Sciatic nerve (tissue), 2 donors: ENCODE data around the gene SLC39A13. TPM values are rescaled to one million over a fixed set of nuclear protein-coding genes. Genes with fewer than 3 reads are reported as not detected.

Experiments used
- ATAC-seq: fragments of 200-7000 bp; cut with Tn5 transposase; one replicate; pipeline ENCODE4 v1.9.1; 2020; ENCODE audit warnings: mild to moderate bottlenecking, moderate library complexity
- DNase-seq: peaks from one replicate; pipeline ENCODE4 v3.0.0-alpha.2; 2020; ENCODE audit warnings: low spot score
- intact Hi-C: fragments of 100-400 bp; cut with DNase I; formaldehyde crosslinking; loops from one replicate; pipeline ENCODE4 v1.14.2; 2022
- total RNA-seq: library from RNA; stranded (reverse); fragmentation: NEBNext Ultra II Directional; extraction: Animal tissue kit (Norgen Biotek cat#: 25700); gene quantifications from one replicate; pipeline ENCODE4 v1.2.1, GENCODE V29; 2021
- donor health status: DM: no; HTN: no; CAD: no.
- donor health status: DM: no; HTN: no; CAD: no.

The SLC39A13 gene
- total RNA-seq, 1 donor from 2014 or later = 55.5 TPM

DNA sequence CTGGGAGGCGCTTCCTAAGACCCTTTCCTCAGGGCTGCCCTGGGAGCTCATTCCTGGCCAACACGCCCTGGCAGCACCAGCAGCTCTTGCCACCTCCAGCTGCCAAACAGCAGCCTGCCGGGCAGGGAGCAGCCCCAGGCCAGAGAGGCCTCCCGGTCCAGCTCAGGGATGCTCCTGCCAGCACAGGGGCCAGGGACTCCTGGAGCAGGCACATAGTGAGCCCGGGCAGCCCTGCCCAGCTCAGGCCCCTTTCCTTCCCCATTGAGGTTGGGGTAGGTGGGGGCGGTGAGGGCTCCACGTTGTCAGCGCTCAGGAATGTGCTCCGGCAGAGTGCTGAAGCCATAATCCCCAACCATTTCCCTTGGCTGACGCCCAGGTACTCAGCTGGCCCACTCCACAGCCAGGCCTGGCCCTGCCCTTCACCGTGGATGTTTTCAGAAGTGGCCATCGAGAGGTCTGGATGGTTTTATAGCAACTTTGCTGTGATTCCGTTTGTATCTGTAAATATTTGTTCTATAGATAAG lies 7.6 kb downstream of the SLC39A13 start:
- DNase-seq (peak; percentile 87), ATAC-seq (peak; percentile 90)
- intact Hi-C loops = no loop called here

DNA sequence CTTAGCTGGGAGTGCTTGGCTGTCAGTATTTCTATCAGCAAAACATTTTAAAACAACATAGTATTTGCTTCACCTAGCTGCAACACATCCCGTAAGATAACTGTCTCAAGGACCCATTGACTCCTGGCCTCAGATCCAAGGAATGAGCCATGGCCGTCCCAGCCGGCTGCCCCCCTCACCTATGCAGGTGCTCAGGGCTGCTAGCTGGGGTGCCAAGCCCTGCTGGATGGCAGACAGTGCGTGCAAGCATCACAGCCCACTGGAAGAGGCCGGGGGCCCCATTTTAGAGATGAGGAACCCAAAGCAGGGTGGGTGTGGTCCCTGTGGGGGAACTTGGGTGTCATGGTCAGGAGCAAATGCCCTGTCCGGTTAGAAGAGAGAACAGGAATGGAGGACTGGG lies 9.3 kb downstream of the SLC39A13 start:
- intact Hi-C loops = no loop called here
- no peak for ATAC-seq
- no peak for DNase-seq

DNA sequence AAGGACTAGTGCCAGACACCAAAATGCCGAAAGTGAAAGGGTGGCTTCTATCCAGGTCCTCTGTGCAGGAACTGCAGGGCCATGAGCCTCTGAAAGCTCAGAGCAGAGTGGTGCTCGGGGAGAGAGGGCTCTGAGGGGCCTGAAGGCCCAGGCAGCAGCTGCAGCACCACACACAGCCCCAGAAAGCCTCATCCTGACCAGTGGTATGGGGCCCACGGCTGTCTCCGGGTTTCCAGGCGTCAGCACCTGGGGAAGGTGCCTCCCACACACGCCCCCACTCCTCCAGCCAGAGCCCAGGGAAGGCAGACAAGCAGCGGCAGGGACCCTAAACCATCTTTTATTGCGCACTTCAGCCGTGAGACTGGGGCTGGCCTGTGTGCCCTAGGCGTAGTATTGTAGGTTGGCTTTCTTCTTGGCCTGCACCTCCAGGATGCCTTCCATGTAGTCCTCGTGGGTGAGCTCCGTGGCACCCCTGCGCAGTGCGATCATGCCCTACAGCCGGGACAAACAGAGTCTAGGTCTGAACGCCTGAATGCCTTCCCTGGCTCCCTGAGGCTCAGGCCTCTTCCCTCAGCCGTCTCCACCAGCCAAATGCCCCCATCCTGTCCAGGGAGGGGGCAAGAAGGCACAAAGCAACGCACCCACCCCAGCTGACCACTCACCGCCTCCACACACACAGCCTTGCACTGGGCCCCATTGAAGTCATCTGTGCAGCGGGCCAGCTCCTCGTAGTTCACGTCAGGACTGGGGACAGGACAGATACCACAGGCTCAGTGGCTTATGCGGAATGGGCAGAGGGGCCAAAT lies 10.3 kb downstream of the SLC39A13 start:
- DNase-seq (no peak), ATAC-seq (no peak)
- intact Hi-C loops = no loop called here

DNA sequence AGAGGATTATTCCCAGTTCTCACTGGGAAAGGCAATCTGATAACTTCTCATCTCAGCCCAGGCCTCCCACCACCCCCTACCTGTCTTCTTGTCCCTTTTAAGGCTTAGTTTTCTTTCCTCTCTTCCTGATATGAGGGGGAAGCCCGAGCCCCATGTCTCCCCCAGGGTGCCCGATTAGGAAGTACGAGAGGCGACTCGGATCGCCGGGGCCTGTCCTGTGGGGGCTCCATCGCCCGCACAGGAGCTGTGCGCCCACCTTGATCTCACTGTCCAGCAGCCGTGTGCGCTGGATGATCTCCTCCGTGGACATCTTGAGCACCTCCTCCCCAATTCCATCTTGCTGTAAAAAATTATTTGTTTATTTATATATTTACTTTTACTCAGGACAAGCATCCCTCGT lies 17.2 kb downstream of the SLC39A13 start:
- ATAC-seq = no peak
- DNase-seq = no peak
- intact Hi-C loops = no loop called here

DNA sequence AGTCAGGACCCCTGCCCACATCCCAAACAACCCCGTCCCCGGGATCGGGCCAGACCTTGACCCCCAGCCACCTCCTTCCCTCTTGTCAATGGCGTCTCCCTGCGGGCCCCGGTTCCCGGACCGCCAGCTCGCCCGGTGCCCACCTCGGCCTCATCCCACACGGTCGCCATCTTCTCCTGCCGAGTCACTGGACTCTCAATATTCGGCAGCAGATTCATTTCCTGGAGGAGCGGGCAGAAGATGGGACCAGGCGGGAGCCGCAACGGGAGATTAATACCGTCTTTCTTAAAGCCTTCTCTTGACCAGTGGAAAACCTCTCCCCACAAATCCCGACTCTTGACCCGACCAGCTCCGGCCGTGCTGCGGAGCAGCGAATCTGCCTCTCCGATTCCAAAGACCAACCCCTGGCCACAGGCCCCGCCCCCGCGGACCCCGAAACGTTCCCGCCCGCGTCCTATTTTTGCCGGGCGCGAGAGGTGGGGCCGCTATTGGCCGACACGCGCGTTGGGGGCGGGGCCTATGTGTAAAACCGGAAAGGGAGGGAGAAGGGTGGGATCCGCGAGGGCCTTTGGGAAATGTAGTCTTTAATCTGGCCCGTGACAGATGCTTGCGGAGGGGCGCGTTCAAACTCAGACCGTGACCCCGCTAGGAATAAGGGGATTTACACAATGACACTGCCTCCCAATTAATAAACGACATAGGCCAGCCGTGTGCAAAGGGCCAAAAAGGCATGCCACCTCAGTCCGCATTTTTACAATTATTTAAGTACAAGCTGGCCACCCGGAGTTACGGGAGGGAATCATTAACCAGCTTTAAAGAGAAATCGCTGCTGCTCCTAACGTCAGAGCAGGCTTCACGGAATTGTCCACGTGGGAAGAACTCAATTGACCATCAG lies 17.9 kb downstream of the SLC39A13 start, which contains the start of gene PSMC3:
TSS of gene PSMC3 (minus strand) at position 378 of the 895 bp plus-strand sequence. CDS start at position 218, 160 bp downstream.
- intact Hi-C loops = no loop called here
- peak; percentile 100 for DNase-seq
- peak; percentile 99 for ATAC-seq

DNA sequence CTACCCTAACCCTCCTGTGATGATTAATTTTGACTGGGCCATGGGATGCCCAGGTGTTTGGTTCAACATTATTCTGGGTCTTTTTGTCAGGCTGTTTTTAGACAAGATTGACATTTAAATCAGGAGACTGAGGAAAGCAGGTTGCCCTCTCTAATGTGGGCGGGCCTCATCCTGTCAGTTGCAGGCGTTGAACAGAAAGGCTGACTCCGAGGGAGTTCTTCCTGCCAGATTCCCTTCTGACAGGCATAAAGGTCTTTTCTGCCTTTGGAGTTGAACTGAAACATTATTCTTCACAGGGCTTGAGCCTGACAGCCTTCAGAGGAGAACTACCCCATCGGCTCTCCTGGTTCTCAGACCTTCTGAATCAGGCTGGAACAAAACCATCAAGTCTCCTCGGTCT lies 22.1 kb downstream of the SLC39A13 start:
- DNase-seq = no peak
- intact Hi-C loops = no loop called here
- no peak for ATAC-seq

DNA sequence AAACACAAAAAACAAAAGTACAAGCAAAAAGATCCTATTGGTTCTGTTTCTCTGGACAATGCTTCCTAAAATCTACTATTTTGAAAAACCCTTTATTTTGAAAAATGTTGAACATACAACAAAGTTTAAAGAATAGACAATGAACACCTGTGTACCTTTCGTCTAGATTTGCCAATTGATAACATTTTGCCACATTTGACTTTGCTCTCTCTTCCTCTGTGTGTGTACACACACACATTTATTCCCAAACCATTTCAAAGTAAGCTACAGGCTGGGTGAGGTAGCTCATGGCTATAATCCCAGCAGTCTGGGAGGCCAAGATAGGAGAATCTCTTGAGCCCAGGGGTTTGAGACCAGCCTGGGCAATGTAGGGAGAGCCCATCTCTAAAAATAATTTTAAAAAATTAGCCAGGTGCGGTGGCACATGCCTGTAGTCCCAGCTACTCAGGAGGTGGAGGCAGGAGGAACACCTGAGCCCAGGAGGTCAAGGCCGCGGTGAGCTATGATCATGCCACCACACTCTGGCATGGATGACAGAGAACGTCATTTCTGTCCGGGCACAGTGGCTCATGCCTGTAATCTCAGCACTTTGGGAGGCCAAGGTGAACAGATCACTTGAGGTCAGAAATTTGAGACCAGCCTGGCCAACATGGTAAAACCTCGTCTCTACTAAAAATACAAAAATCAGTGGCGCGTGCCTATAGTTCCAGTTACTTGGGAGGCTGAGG lies 23.1 kb downstream of the SLC39A13 start:
- intact Hi-C loops = no loop called here
- ATAC-seq (no peak), DNase-seq (no peak)

DNA sequence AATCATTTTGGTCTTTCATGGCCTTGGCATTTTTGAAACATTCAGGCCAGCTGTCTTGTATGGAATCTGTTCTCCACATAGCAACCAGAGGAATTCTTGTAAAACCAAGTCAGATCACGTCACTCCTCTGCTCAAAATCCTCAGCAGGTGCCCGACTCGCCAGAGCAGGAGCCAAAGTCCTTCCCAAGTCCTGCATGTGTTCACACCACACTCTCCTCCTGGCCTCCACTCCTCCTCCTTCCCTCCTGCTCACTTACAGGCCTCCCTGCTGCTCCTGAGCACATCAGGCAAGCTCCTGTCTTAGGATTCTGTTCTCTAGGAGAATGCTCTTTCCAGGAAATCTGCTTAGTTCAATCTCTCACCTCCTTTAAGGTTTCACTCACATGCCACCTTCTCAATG lies 24.8 kb downstream of the SLC39A13 start:
- ATAC-seq = no peak
- intact Hi-C loops = no loop called here
- no peak for DNase-seq

DNA sequence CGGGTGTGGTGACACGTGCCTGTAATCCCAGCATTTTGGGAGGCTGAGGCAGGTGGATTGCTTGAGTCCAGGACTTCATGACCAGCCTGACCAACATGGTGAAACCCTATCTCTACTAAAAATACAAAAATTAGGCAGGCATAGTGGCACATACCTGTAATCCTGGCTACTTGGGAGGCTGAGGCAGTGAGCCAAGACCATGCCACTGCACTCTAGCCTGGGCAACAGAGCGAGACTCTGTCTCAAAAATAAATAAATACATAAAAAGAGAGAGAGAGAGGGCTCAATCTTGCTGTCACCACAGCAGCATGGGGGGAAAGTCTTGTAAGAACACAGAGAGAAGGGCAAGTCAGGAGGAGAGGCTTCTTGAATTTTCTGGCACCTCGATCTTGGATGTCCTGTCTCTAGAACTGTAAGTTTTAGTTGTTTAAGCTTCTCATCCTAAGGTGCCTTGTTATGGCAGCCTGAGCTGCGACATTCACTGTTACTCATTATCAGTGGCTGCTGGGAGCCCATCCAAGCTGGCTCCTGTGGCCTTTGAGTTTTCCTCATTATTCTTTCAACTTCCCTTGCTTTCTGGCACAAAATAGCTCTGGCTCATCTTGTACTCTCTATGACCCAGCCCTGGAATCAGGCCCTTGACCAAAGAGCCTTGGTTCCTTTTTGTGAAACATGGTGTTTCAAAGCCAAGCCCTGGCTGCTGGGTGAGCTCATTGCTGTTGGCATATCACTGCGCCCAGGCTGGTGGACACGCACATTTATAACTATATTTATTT lies 25.8 kb downstream of the SLC39A13 start:
- DNase-seq (no peak), ATAC-seq (peak; percentile 78)
- intact Hi-C loops = no loop called here

DNA sequence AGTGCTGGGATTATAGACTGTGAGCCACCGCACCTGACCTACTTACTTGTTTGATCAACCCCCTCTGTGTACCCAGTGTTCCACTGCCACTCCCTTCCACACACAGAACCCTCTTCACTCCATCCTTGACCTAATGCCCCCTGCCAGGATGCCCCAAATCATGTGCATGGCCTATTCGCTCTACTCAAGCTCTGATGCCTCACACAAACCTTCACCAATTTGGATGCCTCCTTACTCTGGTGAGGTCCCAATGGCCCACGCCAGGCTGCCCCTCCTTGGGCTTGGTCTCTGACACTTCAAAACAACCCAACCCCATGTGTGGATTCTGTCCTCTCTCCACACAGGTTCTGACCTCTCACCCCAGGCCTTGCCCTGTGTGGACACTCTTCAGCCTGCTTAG lies 27.3 kb downstream of the SLC39A13 start:
- intact Hi-C loops = no loop called here

DNA sequence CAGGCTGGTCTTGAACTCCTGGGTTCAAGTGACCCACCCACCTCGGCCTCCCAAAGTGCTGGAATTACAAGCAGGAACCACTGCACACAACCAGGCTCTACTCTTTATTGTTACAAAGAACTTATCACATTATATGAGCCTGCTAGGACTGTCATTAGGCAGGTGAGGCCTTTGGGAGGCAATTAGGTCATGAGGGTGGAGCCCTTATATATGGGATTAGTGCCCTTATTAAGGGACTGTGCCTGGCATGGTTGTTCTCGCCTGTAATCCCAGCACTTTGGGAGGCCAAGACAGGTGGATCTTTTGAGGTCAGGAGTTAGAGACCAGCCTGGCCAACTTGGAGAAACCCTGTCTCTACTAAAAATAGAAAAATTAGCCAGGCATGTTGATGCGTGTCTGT lies 28.3 kb downstream of the SLC39A13 start:
- DNase-seq (no peak), ATAC-seq (no peak)
- intact Hi-C loops = no loop called here

More for the DNA sequence above, 27.3 kb downstream of the SLC39A13 start:
- DNase-seq (no peak), ATAC-seq (no peak)

DNA sequence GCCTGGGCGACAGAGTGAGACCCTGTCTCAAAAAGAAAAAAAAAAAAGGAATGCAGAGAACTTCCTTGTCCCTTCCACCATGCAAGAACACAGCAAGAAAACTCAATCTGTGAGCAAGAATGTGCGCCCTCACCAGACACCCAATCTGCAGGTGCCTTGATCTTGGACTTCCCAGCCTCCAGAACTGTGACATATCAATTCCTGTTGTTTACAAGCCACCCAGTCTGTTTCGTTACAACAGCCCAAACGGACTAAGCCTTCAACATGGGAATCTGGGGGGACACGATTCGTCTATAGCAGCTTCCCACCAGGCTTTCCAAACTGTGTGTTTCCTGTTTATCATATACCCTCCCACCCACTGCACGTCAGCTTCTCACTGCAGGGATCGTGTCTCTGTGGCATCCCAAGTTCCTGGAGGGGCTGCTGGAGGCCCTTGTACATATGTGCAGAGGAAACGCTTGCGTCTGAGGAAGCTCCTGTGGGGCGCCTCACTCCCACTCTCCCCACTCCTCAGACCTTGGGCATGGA lies 28.9 kb downstream of the SLC39A13 start:
- DNase-seq (no peak), ATAC-seq (no peak)
- intact Hi-C loops = no loop called here

DNA sequence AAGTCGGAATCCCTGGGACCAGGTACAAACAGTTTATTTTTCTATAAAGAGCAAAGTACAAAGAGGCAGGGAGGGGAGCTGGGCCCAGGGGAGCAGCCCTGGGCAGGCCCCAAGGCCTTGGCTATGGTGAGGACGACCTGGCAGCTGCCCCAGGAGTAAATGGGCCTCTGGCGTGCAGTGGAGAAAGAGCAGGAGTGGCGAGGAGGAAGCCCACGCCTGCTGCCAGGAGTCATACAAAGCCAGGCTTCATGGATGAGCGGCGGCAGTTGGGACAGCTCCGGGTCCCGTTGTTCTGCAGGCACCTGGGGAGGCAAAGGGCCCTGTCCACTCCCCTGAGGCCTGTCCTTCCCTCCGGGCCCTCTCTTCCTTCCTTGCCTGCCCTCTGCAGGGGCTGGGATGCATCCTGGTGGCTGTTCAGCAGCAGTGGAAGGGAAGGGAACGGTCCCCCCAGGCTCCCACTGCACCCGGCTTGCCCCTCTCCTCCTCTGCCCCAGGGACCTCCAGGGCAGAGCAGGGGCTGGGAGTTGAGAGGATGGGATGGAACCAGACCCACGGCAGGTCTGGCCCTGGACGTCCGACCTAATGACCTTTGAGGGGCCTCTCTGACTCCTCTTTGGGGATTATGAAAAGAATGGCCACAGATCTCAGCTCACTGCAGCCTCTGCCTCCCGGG lies 29.5 kb downstream of the SLC39A13 start:
- ATAC-seq (no peak), DNase-seq (no peak)
- intact Hi-C loops = no loop called here

DNA sequence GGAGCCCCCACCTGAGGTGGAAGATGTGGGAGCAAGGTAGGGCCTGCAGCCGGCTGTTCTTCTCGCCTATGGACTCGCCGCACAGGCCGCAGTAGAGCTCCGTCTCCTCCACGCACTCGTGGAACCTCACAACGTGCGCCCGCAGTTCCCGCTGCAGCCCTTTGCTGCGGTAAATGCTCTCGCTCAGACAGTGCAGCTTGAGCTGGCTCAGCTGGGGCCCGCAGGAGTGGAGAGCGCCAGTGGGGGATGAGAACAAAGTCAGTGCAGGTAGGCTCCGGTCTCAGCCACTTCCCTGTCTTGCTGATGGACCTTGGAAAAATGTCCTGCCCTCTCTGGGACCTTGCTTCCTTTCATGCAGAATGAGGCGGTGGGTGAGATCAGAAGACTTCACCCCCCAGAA lies 30.3 kb downstream of the SLC39A13 start:
- intact Hi-C loops = no loop called here
- no peak for DNase-seq
- ATAC-seq = no peak

DNA sequence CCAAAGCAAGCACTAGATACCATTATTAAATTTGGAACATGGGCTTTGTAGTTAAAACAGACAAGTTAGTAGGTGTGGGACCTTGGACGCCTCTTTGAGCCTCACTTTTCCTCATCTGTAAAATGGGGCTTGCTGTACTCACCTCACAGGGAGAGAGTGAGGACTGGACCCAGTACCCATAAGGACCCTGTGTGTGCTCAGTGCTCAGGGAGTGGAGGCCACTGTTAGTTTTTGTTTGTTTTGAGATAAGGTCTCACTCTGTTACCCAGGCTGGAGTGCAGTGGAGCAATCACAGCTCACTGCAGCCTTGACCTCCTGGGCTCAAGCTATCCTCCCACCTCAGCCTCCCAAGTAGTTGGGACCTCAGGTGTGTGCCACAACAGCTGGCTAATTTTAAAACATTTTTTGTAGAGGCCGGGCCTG lies 31.7 kb downstream of the SLC39A13 start:
- no peak for ATAC-seq
- intact Hi-C loops = no loop called here
- DNase-seq = no peak

DNA sequence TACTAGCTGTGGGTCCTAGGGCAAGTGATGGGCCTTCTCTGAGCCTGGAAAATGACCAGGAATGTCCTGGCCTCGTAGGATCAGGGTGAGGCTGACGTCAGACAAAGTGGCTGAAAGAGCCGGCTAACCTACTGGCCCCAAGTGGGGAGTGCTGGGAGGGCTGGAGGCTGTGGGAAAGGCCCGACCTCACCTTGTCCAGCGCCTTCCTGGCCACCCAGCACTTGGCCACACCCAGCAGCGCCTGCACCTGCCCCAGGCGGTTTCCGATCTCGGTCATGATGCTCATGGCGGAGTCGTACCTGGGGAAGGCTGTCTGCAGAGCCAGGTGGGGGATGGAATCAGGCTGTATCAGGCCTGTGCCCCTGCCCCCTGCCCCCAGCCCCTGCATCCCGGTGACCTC lies 33.0 kb downstream of the SLC39A13 start:
- ATAC-seq (no peak), DNase-seq (no peak)
- intact Hi-C loops = no loop called here

DNA sequence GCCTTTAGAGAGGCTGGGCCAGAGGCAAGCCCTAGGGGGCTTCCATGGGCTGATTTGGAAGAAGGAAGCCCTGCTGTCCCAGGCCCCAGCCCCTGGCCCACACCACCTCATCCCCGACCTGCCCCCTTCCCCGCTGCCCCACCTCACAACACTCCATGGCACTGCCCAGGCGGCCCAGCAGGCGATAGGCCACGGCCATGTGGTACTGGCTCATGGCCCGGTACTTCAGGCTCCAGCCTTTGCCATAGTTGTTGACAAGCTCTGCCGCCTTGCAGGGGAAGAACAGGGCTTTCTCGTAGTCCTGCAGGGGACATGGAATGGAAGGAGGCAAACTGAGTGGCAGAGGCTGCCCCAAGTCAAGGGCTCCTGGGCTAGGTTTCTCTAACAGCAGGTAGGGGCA lies 34.1 kb downstream of the SLC39A13 start:
- DNase-seq (no peak), ATAC-seq (peak; percentile 20)
- intact Hi-C loops = no loop called here
